HG02870 (cell line): Measurements from ENCODE around the gene CPPED1.
"Not testable (repeated sequence)": the region's sequence is repeated elsewhere in the genome, so short reads cannot be mapped to it uniquely, and the experiment has no call there.

ENCODE experiments used
- ATAC-seq: cut with Tn5 transposase; IDR thresholded peaks from one replicate; pipeline ENCODE4 v1.9.1; 2021; ENCODE audit warnings: mild to moderate bottlenecking, moderate library complexity; ENCODE audit not compliant: unreplicated experiment

Gene CPPED1

DNA sequence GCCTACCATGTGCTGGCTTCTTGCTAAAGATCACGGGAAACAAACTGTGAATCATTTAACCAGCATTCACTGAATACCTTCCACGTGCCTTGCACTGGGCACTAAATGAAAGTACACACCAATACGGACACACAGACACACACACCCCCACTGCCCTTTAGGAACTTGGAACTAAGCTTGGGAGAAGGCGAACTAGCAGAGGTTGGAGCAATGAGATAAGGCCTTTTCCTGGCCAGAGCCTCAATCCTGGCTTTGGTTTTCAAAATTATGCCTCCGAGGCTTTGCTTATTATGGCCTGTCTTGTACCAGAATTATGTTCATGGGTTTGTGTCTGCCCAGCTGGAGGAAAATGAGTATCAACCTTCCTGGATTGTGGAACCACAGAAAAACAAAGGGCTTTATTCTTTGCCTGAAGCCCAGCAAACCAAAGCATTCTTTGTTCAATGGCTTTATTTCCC lies 32.3 kb downstream of the CPPED1 start:
- no peak for ATAC-seq

DNA sequence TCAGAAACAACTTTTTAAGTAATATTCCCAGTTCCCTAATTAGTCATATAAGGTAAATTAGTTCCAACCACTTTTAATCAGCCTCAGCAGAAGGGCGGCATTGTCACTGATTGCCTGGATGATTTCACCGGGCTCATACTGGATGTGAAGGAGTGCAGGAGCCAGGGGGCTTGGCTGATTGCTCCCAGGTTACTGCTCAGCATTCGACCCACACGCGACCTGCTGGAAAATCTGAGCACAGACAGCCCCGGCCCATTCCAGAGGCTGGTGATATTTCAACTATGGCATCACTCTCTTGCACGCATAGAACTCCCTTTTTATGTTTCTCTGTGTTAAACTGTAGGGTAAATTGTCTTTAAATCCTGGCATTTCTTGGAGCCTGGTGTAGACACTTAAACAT lies 34.2 kb downstream of the CPPED1 start:
- no peak for ATAC-seq

DNA sequence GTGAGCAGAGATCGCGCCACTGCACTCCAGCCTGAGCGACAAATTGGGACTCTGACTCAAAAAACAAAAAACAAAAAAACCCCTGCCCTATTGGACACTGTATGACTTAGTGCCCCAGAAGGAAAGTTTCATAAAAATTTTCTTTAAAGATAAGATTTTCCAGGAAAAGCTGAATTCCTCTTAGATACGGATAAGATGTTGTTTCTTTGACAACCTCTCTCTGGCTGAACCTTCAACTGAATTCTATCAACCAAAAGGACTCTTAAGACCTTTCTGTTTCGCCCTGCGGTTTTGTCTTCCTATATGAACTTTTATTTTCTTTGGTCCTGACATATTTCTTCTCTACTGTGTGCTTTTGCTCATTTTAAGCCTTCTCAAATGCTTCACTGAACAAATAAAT lies 35.8 kb downstream of the CPPED1 start:
- ATAC-seq = no peak

- ATAC-seq = no peak
Measured at GRCh38 chr16:12766853-12767252, 36.8 kb downstream of the CPPED1 start.

GRCh38 chr16:12766208-12766607 lies 37.5 kb downstream of the CPPED1 start:
- ATAC-seq = not testable (repeated sequence)

GRCh38 chr16:12764813-12765488 lies 38.7 kb downstream of the CPPED1 start:
- no peak for ATAC-seq

- ATAC-seq = no peak
Measured at GRCh38 chr16:12763517-12763916, 40.2 kb downstream of the CPPED1 start.

DNA sequence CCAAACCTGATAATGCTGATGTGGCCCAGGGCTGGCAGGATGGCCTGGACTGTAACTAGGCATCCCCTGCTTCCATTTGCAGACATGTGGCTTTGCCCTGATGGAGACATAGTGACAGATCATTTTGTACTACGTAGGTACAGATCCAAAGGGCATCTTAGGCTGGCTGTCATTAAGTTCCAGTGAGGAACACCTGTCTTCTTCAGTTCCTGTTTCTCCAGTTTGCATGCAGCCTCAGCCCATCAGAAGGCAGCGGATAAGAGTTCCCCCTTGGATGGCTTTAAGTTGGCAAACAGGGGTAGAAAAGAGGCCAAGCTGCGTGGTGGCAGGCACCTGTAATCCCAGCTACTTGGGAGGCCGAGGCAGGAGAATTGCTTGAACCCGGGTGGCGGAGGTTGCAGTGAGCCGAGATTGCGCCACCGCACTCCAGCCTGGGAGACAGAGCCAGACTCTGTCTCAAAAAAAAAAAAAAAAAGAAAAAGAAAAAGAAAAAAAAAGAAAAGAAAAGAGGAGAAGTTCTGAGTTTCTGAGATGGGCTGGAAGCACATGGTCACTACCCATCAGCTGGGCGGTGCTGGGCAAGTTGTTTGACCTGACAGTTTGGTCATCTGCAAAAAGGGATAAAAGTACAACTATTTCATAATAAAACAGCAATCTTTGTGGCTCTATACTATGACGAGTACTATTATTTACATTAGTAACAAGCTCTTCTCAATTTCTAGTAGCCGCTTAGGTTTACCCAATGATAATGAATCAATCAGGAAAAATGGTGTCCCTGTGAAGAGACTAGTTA lies 42.7 kb downstream of the CPPED1 start:
- no peak for ATAC-seq

DNA sequence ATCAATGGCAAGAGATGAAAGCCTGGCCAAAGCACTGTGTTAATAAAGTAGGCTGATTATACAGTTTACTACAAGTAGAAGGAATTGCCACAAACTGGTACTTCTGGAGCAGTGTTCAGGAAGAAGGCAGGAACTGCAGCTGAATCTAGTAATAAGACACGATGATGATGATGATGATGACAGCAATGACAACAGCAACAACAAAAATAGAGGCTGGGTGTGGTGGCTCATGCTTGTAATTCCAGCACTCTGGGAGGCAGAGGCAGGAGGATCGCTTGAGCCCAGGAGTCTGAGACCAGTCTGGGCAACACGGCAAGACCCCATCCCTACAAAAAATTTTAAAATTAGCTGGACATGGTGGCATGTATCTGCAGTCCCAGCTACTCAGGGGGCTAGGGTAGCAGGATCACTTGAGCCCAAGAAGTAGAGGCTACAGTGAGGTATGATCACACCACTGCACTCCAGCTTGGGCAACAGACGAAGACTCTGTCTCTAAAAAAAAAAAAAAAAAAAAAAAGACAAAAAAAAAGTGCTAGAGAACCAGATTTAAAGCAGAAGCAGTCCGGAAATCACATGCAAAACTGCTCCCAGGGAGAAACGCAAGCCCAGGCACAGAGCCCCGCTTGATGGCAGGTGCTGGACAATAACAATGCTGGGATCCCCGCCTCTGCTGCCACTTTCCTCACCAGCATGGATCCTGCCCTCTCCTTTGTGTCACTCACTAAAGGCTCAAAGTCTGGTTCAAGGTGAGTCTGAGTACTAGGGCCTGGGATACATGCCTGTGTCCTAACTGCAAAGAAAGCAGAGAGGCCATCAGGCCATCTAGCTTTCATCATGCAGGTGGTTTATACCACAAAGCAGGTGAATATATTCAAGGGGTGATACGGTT lies 44.8 kb downstream of the CPPED1 start:
- no peak for ATAC-seq

DNA sequence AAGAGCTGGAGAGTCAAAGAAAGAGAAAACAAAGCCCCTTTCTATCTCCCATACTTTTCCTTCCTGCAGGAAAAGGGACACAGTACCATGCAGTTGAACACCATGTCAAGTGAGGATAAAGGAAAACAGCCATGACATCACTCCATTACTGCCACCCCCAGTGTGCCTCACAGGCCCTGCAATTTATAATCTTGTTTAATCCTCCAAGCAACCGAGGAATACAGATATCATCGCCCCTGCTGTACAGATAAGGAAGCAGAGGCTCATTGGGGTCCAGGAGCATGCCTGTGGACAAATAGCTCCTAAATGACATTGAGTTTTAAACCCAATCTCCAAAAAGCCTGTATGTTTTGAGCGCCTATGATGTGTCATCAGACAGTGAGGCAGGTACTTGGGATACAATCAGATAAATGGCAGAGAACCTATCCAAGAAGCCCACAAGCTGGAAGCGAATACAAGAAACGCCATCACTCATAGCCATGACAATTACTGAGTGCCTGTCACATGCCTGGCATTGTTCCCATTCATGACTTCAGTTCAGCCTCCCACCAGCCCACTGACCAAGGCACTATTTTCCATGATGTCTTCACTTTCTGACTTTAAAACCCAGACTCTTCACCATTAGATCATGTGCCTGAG lies 45.5 kb downstream of the CPPED1 start:
- no peak for ATAC-seq

DNA sequence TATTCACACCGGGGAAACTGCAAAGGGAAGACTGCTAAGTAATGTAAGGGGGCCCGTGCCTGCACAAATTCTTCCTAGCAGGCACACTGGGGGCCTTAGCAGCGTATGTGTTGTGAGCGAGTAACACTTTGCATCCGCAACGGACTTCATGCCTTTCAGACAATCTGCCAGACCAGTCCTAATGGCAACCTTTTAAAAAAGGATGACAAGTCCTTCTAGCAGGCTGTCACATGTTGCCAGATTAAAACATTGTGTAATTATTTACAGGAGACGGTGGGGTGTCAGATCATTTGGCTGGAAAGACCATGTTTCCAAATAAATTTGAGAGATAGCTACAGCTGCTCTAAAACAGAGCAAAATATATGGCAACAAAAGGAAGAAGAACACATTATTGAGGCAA lies 46.1 kb downstream of the CPPED1 start:
- ATAC-seq = no peak

GRCh38 chr16:12754824-12755543 lies 48.7 kb downstream of the CPPED1 start:
- ATAC-seq = no peak

- no peak for ATAC-seq
Measured at GRCh38 chr16:12753203-12754023, 50.3 kb downstream of the CPPED1 start.

GRCh38 chr16:12752159-12752558 lies 51.5 kb downstream of the CPPED1 start:
- no peak for ATAC-seq

- ATAC-seq = peak; percentile 4
Measured at GRCh38 chr16:12750554-12750918, 53.2 kb downstream of the CPPED1 start.

GRCh38 chr16:12749076-12749475 lies 54.6 kb downstream of the CPPED1 start:
- ATAC-seq = no peak

- no peak for ATAC-seq
Measured at GRCh38 chr16:12747827-12748226, 55.9 kb downstream of the CPPED1 start.

- ATAC-seq = no peak
Measured at GRCh38 chr16:12747261-12747660, 56.4 kb downstream of the CPPED1 start.

DNA sequence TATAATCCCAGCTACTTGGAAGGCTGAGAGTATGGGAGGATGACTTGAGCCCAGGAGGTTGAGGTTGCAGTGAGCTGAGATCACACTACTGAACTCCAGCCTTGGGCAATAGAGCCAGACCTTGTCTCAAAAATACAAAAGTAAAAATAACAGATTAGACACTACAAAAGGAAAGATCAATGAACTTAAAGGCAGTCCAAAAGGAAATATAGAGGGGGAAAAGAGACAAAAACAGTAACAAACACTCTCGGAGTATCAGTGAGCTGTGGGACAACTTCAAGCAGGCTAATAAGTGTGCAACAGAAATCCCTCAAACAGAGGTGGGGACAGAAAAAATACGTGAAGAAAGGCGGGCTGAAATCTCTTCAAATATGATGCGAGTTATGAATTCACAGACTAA lies 58.8 kb downstream of the CPPED1 start:
- ATAC-seq = no peak
